Immature natural killer cell (primary cell): ENCODE data around the gene PTPRD. TPM values are rescaled to one million over a fixed set of nuclear protein-coding genes. Genes with fewer than 3 reads are reported as not detected.

ENCODE experiments used
- DNase-seq, 3 donors: peaks; one replicate each; pipeline ENCODE4 v3.0.0; 2022; ENCODE audit warnings: mixed read lengths in 1 of 3
- H3K27ac Mint-ChIP-seq, 6 donors: one replicate each; pipeline ENCODE4 v1.8.0; 2020; ENCODE audit warnings: mixed read lengths in 6 of 6, mild to moderate bottlenecking in 5 of 6, inconsistent platforms in 4 of 6, moderate library complexity in 3 of 6
- H3K27me3 Mint-ChIP-seq, 3 donors: one replicate each; pipeline ENCODE4 v1.8.0; 2020 to 2021; ENCODE audit warnings: low read depth in 3 of 3, mild to moderate bottlenecking in 3 of 3, mixed read lengths in 3 of 3, moderate library complexity in 3 of 3, inconsistent platforms in 1 of 3
- H3K36me3 Mint-ChIP-seq, 3 donors: one replicate each; pipeline ENCODE4 v1.8.0; 2020; ENCODE audit warnings: mixed read lengths in 3 of 3, inconsistent platforms in 2 of 3, mild to moderate bottlenecking in 2 of 3
- H3K4me1 Mint-ChIP-seq, 2 donors: one replicate each; pipeline ENCODE4 v1.8.0; 2020; ENCODE audit warnings: inconsistent platforms in 2 of 2, mild to moderate bottlenecking in 2 of 2, mixed read lengths in 2 of 2, moderate library complexity in 1 of 2
- H3K4me3 Mint-ChIP-seq, 5 donors: one replicate each; pipeline ENCODE4 v1.8.0; 2020; ENCODE audit warnings: mild to moderate bottlenecking in 5 of 5, mixed read lengths in 5 of 5, inconsistent platforms in 3 of 5, moderate library complexity in 3 of 5
- H3K9me3 Mint-ChIP-seq, 6 donors: one replicate each; pipeline ENCODE4 v1.8.0; 2020; ENCODE audit warnings: mild to moderate bottlenecking in 6 of 6, mixed read lengths in 6 of 6, inconsistent platforms in 4 of 6, moderate library complexity in 3 of 6
- polyA plus RNA-seq, 3 donors: library from polyadenylated mRNA; unstranded; fragments of 300-500 nt; fragmentation: Illumina TruSeq; gene quantifications; one replicate each; pipeline ENCODE4 v1.2.3, GENCODE V29; 2021

PTPRD gene
- polyA plus RNA-seq, 3 donors from 2014 or later, result not detected

DNA sequence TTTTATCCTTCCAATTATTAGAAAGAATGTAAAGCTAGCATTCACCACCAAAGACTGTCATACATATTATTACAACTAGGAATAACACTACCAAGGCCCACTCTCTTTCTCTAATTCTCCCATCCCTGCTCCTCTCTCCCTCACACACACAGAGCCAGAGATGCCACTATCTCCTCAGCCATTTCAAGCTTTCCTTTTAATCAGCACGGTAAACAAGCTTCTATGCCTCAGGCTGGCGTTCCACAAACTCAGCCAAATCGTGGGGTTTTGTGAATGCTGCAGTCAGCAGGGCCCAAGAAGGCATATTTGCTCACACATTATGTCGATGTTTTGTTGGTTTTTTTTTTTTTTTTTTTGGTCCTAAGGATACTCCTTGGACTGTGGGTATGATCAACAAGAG, 1833.3 kb downstream of the PTPRD start:
- no peaks in the 10 kb centered on the region for H3K4me1 Mint-ChIP-seq
- H3K4me3 Mint-ChIP-seq, result no peak overlapping the region
- DNase-seq, result no peak
- H3K27me3 Mint-ChIP-seq, result no peaks in the 10 kb centered on the region
- no peaks in the 10 kb centered on the region for H3K36me3 Mint-ChIP-seq
- H3K27ac Mint-ChIP-seq, result no peak overlapping the region
- H3K9me3 Mint-ChIP-seq, result peaks cover 0 to 6% (median 1%) of the 10 kb centered on the region in 6 donors

DNA sequence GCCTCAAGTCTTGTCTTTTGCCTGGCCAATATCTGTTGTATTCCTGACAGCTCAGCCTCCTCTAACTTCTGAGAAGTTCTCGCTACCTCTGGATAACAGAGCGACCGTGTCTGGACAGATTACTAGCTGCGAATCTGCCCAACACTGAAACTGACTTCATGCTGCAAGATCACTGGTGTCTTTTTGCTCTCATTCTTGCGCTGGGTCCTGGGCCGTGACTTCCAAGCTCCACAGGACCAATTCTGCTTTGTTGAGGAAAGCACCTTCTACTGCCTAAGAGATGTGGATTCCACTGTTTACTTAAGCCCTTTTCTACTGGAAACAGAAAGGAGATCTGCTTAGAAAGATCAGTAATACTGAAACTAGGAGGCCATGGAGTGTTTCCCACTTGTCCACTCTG, 1834.4 kb downstream of the PTPRD start:
- peaks cover 0 to 8% (median 2%) of the 10 kb centered on the region in 6 donors for H3K9me3 Mint-ChIP-seq
- H3K27ac Mint-ChIP-seq, result no peak overlapping the region
- H3K4me1 Mint-ChIP-seq, result no peaks in the 10 kb centered on the region
- H3K36me3 Mint-ChIP-seq, result no peaks in the 10 kb centered on the region
- H3K4me3 Mint-ChIP-seq, result no peak overlapping the region
- DNase-seq, result no peak
- no peaks in the 10 kb centered on the region for H3K27me3 Mint-ChIP-seq

DNA sequence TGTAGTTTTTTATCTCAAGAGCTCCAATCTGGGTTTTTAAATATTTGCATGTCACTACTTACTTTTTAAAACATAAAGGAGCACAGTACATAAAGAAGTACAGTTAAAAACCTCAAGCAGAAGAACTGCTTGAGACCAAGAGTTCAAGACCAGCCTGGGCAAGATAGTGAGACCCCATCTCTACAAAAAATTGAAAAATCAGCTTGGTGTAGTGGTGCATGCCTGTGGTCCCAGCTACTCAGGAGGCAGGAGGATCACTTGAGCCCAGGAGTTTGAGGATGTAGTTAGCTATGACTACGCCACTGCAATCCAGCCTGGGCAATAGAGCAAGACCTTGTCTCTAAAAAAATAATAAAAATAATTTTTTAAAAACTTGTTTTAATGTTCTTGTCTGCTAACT, 1840.5 kb downstream of the PTPRD start:
- no peak overlapping the region for H3K4me3 Mint-ChIP-seq
- peaks cover 0 to 2% (median 0%) of the 10 kb centered on the region in 3 donors for H3K27me3 Mint-ChIP-seq
- peaks cover 0 to 5% (median 0%) of the 10 kb centered on the region in 6 donors for H3K9me3 Mint-ChIP-seq
- no peak overlapping the region for H3K27ac Mint-ChIP-seq
- no peaks in the 10 kb centered on the region for H3K4me1 Mint-ChIP-seq
- no peaks in the 10 kb centered on the region for H3K36me3 Mint-ChIP-seq
- DNase-seq, result no peak

DNA sequence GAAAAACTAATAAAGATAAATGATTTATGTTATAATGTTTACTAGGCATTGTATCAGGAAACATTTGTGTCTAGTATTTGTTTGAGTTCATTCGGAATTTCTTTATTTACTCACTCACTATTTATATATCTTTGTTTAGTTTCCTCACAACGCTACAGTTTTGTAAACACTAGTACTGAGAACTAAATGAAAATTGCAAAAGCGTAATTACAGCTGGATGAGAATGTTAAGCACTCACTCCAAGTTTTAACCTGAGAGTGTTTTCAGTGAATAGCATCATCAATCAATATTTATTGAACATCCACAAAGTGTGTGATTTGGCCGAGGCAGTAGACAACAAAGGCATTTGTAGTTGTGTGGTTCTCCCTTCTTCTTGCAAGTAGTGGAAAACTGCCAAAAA, 1843.6 kb downstream of the PTPRD start:
- peaks cover 0 to 4% (median 0%) of the 10 kb centered on the region in 6 donors for H3K9me3 Mint-ChIP-seq
- no peak overlapping the region for H3K27ac Mint-ChIP-seq
- no peaks in the 10 kb centered on the region for H3K4me1 Mint-ChIP-seq
- no peak for DNase-seq
- peaks cover 0 to 2% (median 0%) of the 10 kb centered on the region in 3 donors for H3K27me3 Mint-ChIP-seq
- H3K36me3 Mint-ChIP-seq, result no peaks in the 10 kb centered on the region
- H3K4me3 Mint-ChIP-seq, result no peak overlapping the region

DNA sequence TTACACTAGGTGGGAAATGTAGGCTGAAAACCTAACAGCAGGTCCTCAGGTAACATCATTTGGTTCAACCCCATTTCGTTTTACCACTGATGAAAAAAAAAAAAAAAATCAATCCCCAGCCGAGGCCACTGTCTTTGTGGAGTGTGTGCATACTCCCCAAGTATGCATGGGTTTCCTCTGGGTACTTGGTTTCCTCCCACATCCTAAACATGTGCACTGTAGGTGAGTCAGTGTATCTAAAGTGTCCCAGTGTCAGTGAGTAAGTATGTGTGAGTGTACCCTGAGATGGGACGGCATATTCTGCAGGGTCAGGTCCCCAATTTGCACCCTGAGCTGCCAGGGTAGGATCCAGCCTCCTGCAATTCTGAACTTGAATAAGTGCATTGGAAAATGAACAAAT, 1846.7 kb downstream of the PTPRD start:
- no peaks in the 10 kb centered on the region for H3K27me3 Mint-ChIP-seq
- no peak overlapping the region for H3K27ac Mint-ChIP-seq

DNA sequence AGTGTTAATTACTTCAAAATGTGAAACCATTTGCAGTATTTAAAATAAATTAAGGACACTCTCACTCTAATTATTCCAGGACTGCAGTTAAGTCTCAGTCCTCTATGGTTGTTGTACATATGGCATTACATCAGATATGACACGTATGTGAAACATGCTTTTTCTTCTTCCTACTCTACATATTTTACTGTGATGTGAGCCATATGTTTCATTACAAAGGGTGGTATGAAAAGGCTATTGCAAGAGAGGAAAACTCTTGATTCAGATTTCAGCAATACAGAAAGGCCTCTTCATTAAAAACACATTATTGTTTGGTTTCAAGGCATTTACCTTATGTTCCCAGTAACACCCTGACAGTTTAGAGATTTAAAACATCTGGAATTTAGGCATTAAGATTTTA, 1848.8 kb downstream of the PTPRD start:
- no peak overlapping the region for H3K27ac Mint-ChIP-seq
- no peak overlapping the region for H3K4me3 Mint-ChIP-seq
- peaks cover 0 to 1% (median 0%) of the 10 kb centered on the region in 6 donors for H3K9me3 Mint-ChIP-seq
- DNase-seq, result no peak
- no peaks in the 10 kb centered on the region for H3K36me3 Mint-ChIP-seq
- H3K27me3 Mint-ChIP-seq, result peaks cover 0 to 2% (median 0%) of the 10 kb centered on the region in 3 donors
- no peaks in the 10 kb centered on the region for H3K4me1 Mint-ChIP-seq

More for the DNA sequence above, 1846.7 kb downstream of the PTPRD start:
- Mint-ChIP-seq H3K9me3 (peaks cover 0 to 1% (median 0%) of the 10 kb centered on the region in 6 donors), H3K4me3 (no peak overlapping the region), H3K36me3 (no peaks in the 10 kb centered on the region), H3K4me1 (no peaks in the 10 kb centered on the region)
- DNase-seq, result no peak

DNA sequence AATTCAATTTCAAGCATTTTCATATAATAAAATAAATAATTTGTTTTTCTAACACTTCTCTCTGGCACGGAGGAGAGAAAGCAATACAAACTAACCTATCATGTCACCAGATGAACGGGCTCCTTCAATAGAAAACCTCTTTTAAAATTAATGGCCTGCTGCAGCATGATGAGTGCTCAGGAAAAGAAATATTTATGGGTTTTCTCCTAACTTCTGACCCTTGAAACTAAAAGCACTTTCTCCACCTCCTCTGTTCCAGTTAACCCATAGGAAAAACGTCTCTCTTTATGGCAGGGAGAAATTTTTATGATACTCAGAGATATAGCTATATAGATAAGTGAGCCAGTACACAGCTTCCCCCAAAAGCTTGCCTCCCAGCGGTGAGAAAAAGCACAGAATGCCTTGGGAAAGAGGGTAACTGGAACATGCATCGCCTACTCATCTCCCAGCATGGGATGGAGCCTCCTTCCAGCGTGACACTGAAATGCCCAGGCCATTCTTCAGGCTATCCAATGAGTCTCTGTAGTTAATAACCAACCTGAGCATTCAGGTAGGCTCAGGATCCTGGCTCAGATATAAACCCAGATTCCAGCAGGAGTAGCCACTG, 1850.2 kb downstream of the PTPRD start:
- DNase-seq, result no peak
- H3K4me1 Mint-ChIP-seq, result no peaks in the 10 kb centered on the region
- peaks cover 0 to 2% (median 0%) of the 10 kb centered on the region in 6 donors for H3K9me3 Mint-ChIP-seq
- H3K4me3 Mint-ChIP-seq, result no peak overlapping the region
- no peak overlapping the region for H3K27ac Mint-ChIP-seq
- H3K27me3 Mint-ChIP-seq, result peaks cover 0 to 2% (median 0%) of the 10 kb centered on the region in 3 donors
- no peaks in the 10 kb centered on the region for H3K36me3 Mint-ChIP-seq

DNA sequence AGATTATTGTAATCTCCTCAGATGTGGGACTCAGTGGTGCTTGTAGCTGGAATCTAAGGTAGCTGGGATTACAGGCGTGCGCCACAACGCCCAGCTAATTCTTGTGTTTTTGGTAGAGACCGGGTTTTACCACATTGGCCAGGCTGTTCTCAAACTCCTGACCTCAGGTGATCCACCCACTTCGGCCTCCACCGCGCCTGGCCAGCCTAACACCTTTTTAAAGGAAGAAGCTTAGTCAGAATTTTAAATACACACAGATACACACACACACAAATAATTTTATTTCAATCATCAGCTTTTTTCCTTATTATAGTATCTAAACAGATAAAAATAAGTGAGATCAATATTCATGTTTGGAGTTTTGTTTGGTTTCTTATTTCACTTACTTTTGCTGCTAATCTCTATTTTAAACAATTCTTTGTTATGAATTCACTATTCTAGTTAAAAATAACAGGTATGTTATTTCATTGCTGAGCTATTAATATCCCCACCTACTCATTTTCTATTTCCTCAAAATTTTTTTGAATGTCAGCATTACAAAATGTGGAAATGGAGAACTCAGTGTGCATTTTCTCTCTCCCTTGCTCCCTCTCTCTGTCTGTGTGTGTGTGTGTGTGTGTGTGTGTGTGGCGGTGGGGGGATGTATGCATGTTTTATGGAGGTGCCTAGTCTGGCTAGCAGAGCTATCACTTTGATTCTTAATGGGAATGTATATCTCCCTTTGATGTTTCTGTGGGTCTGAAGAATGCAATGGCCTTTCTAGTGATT, 1852.6 kb downstream of the PTPRD start:
- H3K4me1 Mint-ChIP-seq, result no peaks in the 10 kb centered on the region
- H3K36me3 Mint-ChIP-seq, result no peaks in the 10 kb centered on the region
- peaks cover 0 to 2% (median 0%) of the 10 kb centered on the region in 3 donors for H3K27me3 Mint-ChIP-seq
- no peak overlapping the region for H3K27ac Mint-ChIP-seq
- peaks cover 0 to 2% (median 0%) of the 10 kb centered on the region in 6 donors for H3K9me3 Mint-ChIP-seq
- no peak for DNase-seq
- no peak overlapping the region for H3K4me3 Mint-ChIP-seq

DNA sequence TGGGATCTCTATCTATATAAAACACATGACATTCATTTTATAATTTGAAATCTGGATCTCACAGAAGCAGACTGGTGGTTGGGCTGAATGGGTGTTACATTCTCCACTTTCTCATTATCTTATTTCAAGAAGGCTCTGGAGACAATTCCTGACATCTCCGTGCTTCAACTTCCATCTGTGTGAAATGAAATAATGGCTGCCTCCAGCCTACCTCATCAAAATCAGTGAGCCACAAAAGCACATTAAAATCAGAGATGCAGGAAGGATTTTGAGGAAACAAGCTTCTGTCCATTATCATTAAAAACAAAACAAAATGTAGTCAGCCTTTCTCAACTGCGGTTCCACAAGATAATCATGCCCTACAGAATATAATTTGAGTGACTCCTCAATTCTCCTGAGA, 1854.9 kb downstream of the PTPRD start:
- no peak for DNase-seq
- Mint-ChIP-seq H3K4me3 (no peak overlapping the region), H3K36me3 (no peaks in the 10 kb centered on the region), H3K4me1 (no peaks in the 10 kb centered on the region), H3K27ac (no peak overlapping the region), H3K27me3 (peaks cover 0 to 2% (median 0%) of the 10 kb centered on the region in 3 donors), H3K9me3 (peaks cover 0 to 2% (median 0%) of the 10 kb centered on the region in 6 donors)

DNA sequence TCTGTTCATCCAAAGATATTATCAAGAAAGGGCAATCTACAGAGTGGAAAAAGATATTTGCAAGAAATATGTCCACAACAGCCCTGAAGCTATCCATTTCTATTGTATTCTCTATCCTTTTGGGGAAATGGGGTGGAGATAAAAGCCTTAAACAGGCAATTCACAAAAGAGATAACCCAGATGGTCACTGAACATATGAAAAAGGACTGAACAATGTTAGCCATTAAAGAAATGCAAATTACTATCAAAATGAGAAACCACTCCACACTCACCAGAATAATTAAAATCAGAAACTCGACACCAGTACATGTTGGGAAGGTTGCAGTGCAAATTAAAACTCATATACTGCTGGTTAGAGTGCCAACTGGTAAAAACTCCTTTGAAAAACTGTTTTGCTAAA, 1858.1 kb downstream of the PTPRD start:
- DNase-seq, result no peak
- Mint-ChIP-seq H3K27me3 (no peaks in the 10 kb centered on the region), H3K27ac (no peak overlapping the region), H3K4me3 (no peak overlapping the region), H3K36me3 (no peaks in the 10 kb centered on the region), H3K4me1 (no peaks in the 10 kb centered on the region), H3K9me3 (peaks cover 0 to 2% (median 0%) of the 10 kb centered on the region in 6 donors)

DNA sequence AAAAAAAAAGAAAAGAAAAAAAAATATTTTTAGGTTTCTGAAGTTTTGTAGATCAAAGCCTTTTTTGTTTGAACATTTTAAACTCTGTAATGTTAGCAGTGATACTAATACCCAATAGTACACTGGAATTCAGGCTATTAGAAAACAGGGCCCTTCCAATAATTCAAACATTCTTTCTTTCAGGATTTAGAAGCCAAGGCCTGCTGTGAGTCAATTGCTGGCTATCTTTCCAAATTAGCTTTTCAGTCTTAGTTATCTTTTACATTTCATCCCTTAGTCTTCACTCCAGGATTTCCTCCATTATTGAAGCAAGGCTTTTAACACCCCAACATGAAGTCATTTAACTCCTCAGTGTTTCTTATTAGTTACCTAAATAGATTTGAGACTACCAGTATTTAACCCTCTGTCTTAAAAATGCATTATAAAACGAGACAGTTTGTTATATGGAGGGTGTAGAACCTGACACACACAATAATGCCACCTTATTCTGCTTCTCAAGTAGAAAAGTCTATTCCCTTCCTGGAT, 1861.3 kb downstream of the PTPRD start:
- no peaks in the 10 kb centered on the region for H3K4me1 Mint-ChIP-seq
- no peaks in the 10 kb centered on the region for H3K27me3 Mint-ChIP-seq
- H3K9me3 Mint-ChIP-seq, result peaks cover 0 to 6% (median 0%) of the 10 kb centered on the region in 6 donors
- H3K4me3 Mint-ChIP-seq, result no peak overlapping the region
- no peak overlapping the region for H3K27ac Mint-ChIP-seq
- DNase-seq, result no peak
- no peaks in the 10 kb centered on the region for H3K36me3 Mint-ChIP-seq

DNA sequence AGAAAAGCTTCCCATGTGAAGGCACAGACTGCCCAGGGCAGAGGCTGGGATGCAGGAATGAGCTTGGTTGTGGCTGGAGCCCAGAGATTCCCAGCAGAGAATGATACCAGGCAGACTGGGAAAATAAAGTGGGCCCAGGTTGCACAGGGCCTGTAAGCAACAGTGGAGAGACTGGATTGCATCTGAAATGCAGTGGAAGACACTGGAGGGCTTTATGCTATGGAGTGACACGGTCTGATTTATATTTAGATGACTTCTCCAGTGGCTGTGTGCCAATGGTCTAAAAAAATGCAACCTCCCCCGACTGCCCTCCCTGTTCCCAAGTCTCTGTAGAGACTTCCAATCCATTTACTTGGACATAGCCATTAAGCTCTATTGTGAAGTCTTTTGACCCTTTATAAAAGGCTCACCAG, 1862.2 kb downstream of the PTPRD start:
- H3K4me1 Mint-ChIP-seq, result no peaks in the 10 kb centered on the region
- H3K27me3 Mint-ChIP-seq, result no peaks in the 10 kb centered on the region
- no peak overlapping the region for H3K27ac Mint-ChIP-seq
- no peak for DNase-seq
- H3K36me3 Mint-ChIP-seq, result no peaks in the 10 kb centered on the region
- H3K4me3 Mint-ChIP-seq, result no peak overlapping the region
- H3K9me3 Mint-ChIP-seq, result peaks cover 0 to 6% (median 0%) of the 10 kb centered on the region in 6 donors

DNA sequence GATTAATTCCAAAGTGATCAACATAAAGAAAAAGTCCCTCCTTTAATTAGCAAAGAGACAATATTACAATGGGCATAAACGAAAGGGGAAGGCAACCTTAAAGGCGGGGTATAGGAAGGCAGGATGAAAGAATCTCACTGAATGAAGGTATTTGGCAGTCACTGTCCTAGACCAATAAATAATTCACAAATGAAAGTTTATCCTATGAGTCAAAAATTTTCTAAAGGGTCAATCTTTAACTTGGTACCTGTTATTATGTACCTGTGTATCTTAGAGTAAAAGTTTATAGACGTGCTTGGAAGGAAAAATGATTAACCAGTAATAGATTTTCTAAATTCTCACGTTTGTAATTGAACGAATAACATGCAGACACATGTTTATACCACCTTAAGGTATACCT, 1867.5 kb downstream of the PTPRD start:
- Mint-ChIP-seq H3K27me3 (no peaks in the 10 kb centered on the region), H3K36me3 (no peaks in the 10 kb centered on the region), H3K4me3 (no peak overlapping the region), H3K9me3 (peaks cover 0 to 5% (median 0%) of the 10 kb centered on the region in 6 donors), H3K27ac (no peak overlapping the region), H3K4me1 (no peaks in the 10 kb centered on the region)
- DNase-seq, result no peak

DNA sequence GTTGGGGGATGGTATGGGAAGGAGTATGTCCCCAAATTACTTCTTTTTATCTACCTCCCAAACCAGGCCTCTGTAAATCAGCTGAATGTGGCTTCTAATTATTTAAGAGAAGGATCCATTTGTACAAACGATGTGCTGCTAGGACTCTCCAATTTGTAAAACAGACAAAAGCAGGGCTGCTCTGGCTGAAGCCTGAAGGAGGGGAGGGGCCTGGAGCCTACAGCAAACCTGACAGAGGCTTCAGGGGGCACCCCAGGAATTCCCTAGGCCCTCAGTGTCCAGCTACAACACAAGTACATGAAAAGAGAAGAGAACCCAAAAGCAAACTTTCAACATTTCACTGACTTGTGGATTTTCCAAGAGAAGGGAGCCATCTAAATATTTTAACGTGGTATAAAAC, 1873.9 kb downstream of the PTPRD start:
- no peak overlapping the region for H3K4me3 Mint-ChIP-seq

More for the DNA sequence above, 1873.9 kb downstream of the PTPRD start:
- Mint-ChIP-seq H3K27ac (no peak overlapping the region), H3K4me1 (no peaks in the 10 kb centered on the region), H3K27me3 (peaks cover 0 to 3% (median 0%) of the 10 kb centered on the region in 3 donors), H3K9me3 (peaks cover 0 to 4% (median 0%) of the 10 kb centered on the region in 6 donors), H3K36me3 (no peaks in the 10 kb centered on the region)
- DNase-seq, result no peak
